DOHH2 (cell line): ENCODE results near the gene DQX1.

Source experiments
- EZH2phosphoT487 ChIP-seq: fragments of 200-600 bp; sonication (generic); IDR thresholded peaks from 2 replicates; pipeline ENCODE4 v1.6.1; 2017; ENCODE audit warnings: borderline replicate concordance, mild to moderate bottlenecking, antibody characterized with exemption, low read length, moderate library complexity, mixed read lengths
- TF ChIP-seq, protein P1 (sequence below): fragments of 200-600 bp; sonication (generic); IDR thresholded peaks from one replicate; pipeline ENCODE4 v1.5.1; 2014; ENCODE audit warnings: antibody characterized with exemption, mild to moderate bottlenecking, low read depth, low read length; ENCODE audit not compliant: poor library complexity, severe bottlenecking

DNA sequence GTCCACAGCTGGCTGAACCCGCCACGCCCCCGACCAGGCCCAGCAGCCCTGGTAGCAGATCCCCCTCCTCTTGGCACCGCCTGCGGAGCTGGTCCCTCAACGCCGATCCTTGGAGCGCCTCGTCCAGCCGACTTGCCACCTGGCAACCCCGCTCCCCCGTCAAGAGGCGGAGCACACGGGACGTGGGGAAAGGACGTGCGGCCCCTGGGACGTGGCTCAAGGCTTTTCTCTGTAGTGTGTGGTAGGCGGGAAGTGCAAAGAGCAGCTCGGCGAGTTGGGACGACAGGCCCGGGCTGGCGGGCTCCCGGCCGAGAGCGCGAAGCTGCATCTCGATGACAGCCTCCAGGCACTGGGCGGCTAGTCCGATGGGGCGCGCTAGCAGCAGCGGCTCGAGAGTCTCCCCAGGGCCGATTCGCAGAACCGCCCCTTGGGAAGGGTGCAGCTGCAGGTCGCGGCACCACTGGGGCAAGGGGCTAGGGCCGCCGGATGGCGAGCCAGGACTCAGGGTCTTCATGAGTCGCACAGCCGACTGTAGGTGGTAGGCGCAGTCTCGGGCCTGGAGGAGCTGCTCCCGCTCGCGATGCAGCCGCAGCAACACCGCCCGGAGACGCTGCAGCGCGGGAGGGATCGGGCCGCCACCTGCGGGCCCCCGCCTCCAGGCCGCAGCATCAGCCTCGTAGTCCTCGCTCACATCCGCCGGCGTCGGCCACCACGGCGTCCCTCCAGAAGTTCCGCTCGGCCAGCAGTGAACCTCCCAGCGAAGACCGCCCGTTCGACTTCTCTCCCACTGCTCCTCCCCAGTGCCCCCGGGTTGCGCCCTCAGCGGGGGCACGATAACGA, 43.9 kb downstream of the DQX1 start:
- TF ChIP-seq, protein P1, sequence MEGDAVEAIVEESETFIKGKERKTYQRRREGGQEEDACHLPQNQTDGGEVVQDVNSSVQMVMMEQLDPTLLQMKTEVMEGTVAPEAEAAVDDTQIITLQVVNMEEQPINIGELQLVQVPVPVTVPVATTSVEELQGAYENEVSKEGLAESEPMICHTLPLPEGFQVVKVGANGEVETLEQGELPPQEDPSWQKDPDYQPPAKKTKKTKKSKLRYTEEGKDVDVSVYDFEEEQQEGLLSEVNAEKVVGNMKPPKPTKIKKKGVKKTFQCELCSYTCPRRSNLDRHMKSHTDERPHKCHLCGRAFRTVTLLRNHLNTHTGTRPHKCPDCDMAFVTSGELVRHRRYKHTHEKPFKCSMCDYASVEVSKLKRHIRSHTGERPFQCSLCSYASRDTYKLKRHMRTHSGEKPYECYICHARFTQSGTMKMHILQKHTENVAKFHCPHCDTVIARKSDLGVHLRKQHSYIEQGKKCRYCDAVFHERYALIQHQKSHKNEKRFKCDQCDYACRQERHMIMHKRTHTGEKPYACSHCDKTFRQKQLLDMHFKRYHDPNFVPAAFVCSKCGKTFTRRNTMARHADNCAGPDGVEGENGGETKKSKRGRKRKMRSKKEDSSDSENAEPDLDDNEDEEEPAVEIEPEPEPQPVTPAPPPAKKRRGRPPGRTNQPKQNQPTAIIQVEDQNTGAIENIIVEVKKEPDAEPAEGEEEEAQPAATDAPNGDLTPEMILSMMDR: no peak
- no peak for TF ChIP-seq EZH2phosphoT487
